HPDE6-E6E7 (cell line): ENCODE results near the gene MID1.

Experiments used
- DNase-seq: peaks from one replicate; pipeline ENCODE4 v3.0.0; 2011; ENCODE audit warnings: missing footprints; ENCODE audit errors: extremely low spot score

Gene MID1

GRCh38 chrX:10577853-10578252, 42.5 kb downstream of the MID1 start:
- no peak for DNase-seq

- no peak for DNase-seq
Measured at GRCh38 chrX:10576777-10577447, 43.5 kb downstream of the MID1 start.

GRCh38 chrX:10576186-10576585, 44.2 kb downstream of the MID1 start:
- DNase-seq = no peak

GRCh38 chrX:10574663-10575062, 45.7 kb downstream of the MID1 start:
- DNase-seq = peak; percentile 33

- DNase-seq = no peak
Measured at GRCh38 chrX:10571260-10571659, 49.1 kb downstream of the MID1 start.

- DNase-seq = no peak
Measured at GRCh38 chrX:10570601-10571000, 49.8 kb downstream of the MID1 start.

- DNase-seq = no peak
Measured at GRCh38 chrX:10569946-10570345, 50.4 kb downstream of the MID1 start.

- DNase-seq = no peak
Measured at GRCh38 chrX:10568428-10568827, 52.0 kb downstream of the MID1 start.

- no peak for DNase-seq
Measured at GRCh38 chrX:10567136-10567535, 53.2 kb downstream of the MID1 start.

GRCh38 chrX:10566716-10567097, 53.7 kb downstream of the MID1 start:
- no peak for DNase-seq

GRCh38 chrX:10564484-10564883, 55.9 kb downstream of the MID1 start:
- DNase-seq = no peak

- DNase-seq = no peak
Measured at GRCh38 chrX:10557166-10557565, 63.2 kb downstream of the MID1 start.

GRCh38 chrX:10556405-10556804, 64.0 kb downstream of the MID1 start:
- DNase-seq = no peak

GRCh38 chrX:10555846-10556245, 64.5 kb downstream of the MID1 start:
- no peak for DNase-seq

GRCh38 chrX:10554612-10555270, 65.6 kb downstream of the MID1 start:
- no peak for DNase-seq

GRCh38 chrX:10549280-10549679, 71.1 kb downstream of the MID1 start:
- no peak for DNase-seq

- no peak for DNase-seq
Measured at GRCh38 chrX:10548688-10549087, 71.7 kb downstream of the MID1 start.

- no peak for DNase-seq
Measured at GRCh38 chrX:10545882-10546281, 74.5 kb downstream of the MID1 start.

- no peak for DNase-seq
Measured at GRCh38 chrX:10542586-10542985, 77.8 kb downstream of the MID1 start.

GRCh38 chrX:10538831-10539230, 81.6 kb downstream of the MID1 start:
- no peak for DNase-seq

- no peak for DNase-seq
Measured at GRCh38 chrX:10537308-10537707, 83.1 kb downstream of the MID1 start.

- no peak for DNase-seq
Measured at GRCh38 chrX:10536744-10537143, 83.6 kb downstream of the MID1 start.

GRCh38 chrX:10534611-10535010, 85.8 kb downstream of the MID1 start:
- no peak for DNase-seq
